GM21360 (cell line): ENCODE results near the gene KCNN3.
"Not testable (repeated sequence)": the region's sequence is repeated elsewhere in the genome, so short reads cannot be mapped to it uniquely, and the experiment has no call there.

ENCODE experiments used
- ATAC-seq: cut with Tn5 transposase; IDR thresholded peaks from one replicate; pipeline ENCODE4 v1.9.1; 2021; ENCODE audit warnings: mild to moderate bottlenecking, moderate library complexity; ENCODE audit not compliant: unreplicated experiment

Gene KCNN3

GRCh38 chr1:154670310-154671270 is 199.5 kb downstream of the KCNN3 start:
- not testable (repeated sequence) for ATAC-seq

- ATAC-seq: no peak
These were observed 200.4 kb downstream of the KCNN3 start for GRCh38 chr1:154669464-154670282.

DNA sequence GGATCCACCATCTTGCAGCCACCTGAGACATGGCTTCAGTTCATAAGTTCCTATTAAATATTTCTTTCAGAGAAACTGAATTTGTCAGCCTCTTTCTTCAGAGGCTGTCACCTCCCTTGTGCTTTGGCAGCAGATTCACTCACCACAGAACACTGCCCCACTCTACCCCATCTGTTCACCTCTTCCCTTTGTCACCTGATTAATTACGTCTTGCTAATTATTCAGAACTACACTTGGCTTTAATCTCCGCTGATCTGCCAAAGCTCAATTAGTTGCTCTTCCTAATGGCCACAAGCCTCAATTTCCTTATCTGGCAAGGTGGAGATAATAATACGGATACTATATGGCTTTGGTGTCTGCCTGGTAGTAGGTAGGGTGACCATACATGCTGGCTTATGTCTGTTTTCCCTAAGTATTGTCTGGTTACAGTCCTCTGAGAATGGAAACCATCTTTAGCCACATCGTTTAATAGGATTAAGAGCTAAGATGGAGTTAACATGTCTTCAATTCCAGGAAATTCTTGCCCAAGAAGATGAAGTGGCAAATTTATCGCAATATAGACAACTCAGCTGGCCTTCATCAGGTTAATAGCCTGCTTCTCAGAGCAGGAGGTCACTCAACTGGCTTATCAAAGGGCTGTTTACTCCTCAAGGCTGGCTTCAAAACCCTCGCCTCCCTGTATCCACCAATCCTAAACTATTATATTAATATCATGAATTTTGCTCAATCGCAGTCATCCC is 203.9 kb downstream of the KCNN3 start:
- no peak for ATAC-seq

DNA sequence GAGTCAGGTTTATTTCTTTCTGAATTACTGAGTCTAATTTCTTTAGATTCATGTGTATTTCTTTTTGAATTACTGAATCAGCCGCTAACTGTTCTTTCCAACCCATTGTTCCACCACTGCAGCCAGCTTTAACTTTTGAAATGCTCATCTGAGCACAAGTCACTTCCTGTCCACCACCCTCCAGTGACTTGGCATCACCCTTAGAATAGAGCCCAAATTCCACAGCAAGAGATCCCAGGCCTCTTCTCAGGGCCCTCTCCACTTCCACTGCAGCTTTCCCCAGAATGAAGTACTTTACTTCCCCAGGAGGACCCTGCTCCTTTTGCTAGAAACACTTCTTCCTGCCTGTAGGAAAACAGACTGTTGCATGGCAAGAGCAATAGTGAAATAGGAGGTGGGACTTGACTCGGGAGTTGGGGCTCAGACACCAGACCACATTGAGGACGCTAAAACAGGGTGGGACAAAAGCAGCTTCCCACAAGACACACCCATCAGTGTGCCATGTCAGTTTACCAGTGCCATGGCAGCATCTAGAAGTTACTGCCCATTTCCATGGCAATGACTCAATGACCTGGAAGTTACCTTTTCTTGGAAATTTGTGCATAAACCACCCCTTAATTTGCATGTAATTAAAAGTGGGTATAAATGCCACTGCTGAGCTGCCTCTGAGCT is 205.6 kb downstream of the KCNN3 start:
- ATAC-seq: no peak

- ATAC-seq: no peak
These were observed 206.5 kb downstream of the KCNN3 start for GRCh38 chr1:154663471-154664060.

GRCh38 chr1:154661110-154661509 is 209.0 kb downstream of the KCNN3 start:
- no peak for ATAC-seq

GRCh38 chr1:154659823-154660592 is 210.1 kb downstream of the KCNN3 start:
- ATAC-seq: no peak

GRCh38 chr1:154657556-154657955 is 212.5 kb downstream of the KCNN3 start:
- ATAC-seq: no peak

GRCh38 chr1:154652893-154653292 is 217.2 kb downstream of the KCNN3 start:
- ATAC-seq: no peak
